LNCaP clone FGC (cell line): ENCODE measurements around the gene SCART1.

ENCODE experiments used
- DNase-seq: peaks from one replicate; pipeline ENCODE4 v3.0.0-alpha.2; 2011; ENCODE audit warnings: low read depth
- H3K4me3 ChIP-seq: 2 replicates; pipeline ENCODE4 v1.5.1; 2011; ENCODE audit warnings: mild to moderate bottlenecking, low read depth, low read length, control low read depth
- CTCF ChIP-seq: IDR thresholded peaks from 2 replicates; pipeline ENCODE4 v1.5.1; 2012; ENCODE audit warnings: mild to moderate bottlenecking; ENCODE audit not compliant: control insufficient read depth, insufficient read depth; ENCODE audit errors: extremely low read depth

SCART1 gene

GRCh38 chr10:133418289-133418993 is 35.3 kb upstream of the SCART1 start:
- no peak for DNase-seq
- TF ChIP-seq CTCF: no peak
- no peak overlapping the region for H3K4me3 ChIP-seq

GRCh38 chr10:133419211-133419950 is 34.4 kb upstream of the SCART1 start:
- no peak for TF ChIP-seq CTCF
- no peak for DNase-seq
- H3K4me3 ChIP-seq: no peak overlapping the region

GRCh38 chr10:133420028-133420427 is 33.7 kb upstream of the SCART1 start:
- H3K4me3 ChIP-seq: no peak overlapping the region
- DNase-seq: no peak
- TF ChIP-seq CTCF: no peak

GRCh38 chr10:133420579-133420978 is 33.2 kb upstream of the SCART1 start:
- DNase-seq: no peak
- no peak for TF ChIP-seq CTCF
- no peak overlapping the region for H3K4me3 ChIP-seq

- DNase-seq: no peak
- H3K4me3 ChIP-seq: no peak overlapping the region
- no peak for TF ChIP-seq CTCF
Measured at GRCh38 chr10:133421336-133422222, 32.2 kb upstream of the SCART1 start.

- TF ChIP-seq CTCF: no peak
- no peak for DNase-seq
Measured at GRCh38 chr10:133422223-133422806, 31.4 kb upstream of the SCART1 start.

More at GRCh38 chr10:133422223-133422806, 31.4 kb upstream of the SCART1 start:
- H3K4me3 ChIP-seq: no peak overlapping the region
